Lower leg skin (tissue), 4 donors: ENCODE measurements around the gene DOK5. TPM values are rescaled to one million over a fixed set of nuclear protein-coding genes. Genes with fewer than 3 reads are reported as not detected.

Experiments used
- DNase-seq, 2 donors: peaks; one replicate each; pipeline ENCODE4 v3.0.0-alpha.2; 2019; ENCODE audit warnings: low spot score in 2 of 2
- H3K4me3 ChIP-seq: fragments of 200-600 bp; sonication (generic); 2 replicates; pipeline ENCODE4 v1.5.1; 2017; ENCODE audit warnings: mild to moderate bottlenecking, low read depth; ENCODE audit not compliant: poor library complexity, severe bottlenecking
- POLR2A ChIP-seq, 2 donors: fragments of 450-650 bp; IDR thresholded peaks; one replicate each; pipeline ENCODE4 v1.6.1; 2016 to 2017; ENCODE audit warnings: antibody characterized with exemption in 2 of 2, mild to moderate bottlenecking in 1 of 2, moderate library complexity in 1 of 2
- WGBS, 2 donors: methylation state at CpG; one replicate each; pipeline ENCODE4 v1.1.5; 2018; 5-methylcytosine and 5-hydroxymethylcytosine counted together
- intact Hi-C: fragments of 100-400 bp; cut with DNase I; formaldehyde crosslinking; loops from one replicate; pipeline ENCODE4 v1.15.0; 2023; ENCODE audit warnings: low total_unique reads
- total RNA-seq, 4 donors: library from RNA; depleted of rRNA; stranded (reverse); fragments of >200 nt; gene quantifications; one replicate each; pipeline ENCODE4 v1.1.0, GENCODE V29; 2016
- TF ChIP-seq, protein P1 (sequence below), 3 donors: fragments of 450-650 bp; IDR thresholded peaks; one replicate each; pipeline ENCODE4 v1.5.1; 2016; ENCODE audit warnings: antibody characterized with exemption in 3 of 3, mild to moderate bottlenecking in 3 of 3, moderate library complexity in 2 of 3

DOK5 gene
- total RNA-seq, 4 donors from 2014 or later, result 0.23 to 1.3 (median 1.2) TPM; not detected in 1

- no peak overlapping the region for H3K4me3 ChIP-seq
- 65 to 78% methylated on average over 1 of the region's 1 CpG for WGBS, 2 donors
- TF ChIP-seq POLR2A (IDR thresholded peaks at IDR 0.05), result no peak
- TF ChIP-seq, protein P1, sequence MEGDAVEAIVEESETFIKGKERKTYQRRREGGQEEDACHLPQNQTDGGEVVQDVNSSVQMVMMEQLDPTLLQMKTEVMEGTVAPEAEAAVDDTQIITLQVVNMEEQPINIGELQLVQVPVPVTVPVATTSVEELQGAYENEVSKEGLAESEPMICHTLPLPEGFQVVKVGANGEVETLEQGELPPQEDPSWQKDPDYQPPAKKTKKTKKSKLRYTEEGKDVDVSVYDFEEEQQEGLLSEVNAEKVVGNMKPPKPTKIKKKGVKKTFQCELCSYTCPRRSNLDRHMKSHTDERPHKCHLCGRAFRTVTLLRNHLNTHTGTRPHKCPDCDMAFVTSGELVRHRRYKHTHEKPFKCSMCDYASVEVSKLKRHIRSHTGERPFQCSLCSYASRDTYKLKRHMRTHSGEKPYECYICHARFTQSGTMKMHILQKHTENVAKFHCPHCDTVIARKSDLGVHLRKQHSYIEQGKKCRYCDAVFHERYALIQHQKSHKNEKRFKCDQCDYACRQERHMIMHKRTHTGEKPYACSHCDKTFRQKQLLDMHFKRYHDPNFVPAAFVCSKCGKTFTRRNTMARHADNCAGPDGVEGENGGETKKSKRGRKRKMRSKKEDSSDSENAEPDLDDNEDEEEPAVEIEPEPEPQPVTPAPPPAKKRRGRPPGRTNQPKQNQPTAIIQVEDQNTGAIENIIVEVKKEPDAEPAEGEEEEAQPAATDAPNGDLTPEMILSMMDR (IDR thresholded peaks at IDR 0.05), result no peak
- no peak for DNase-seq
- intact Hi-C loops, result no loop called here
Observed at GRCh38 chr20:54698373-54698772, 223.0 kb downstream of the DOK5 start.
